ENCODE measurements around the gene HPD. TPM values are rescaled to one million over a fixed set of nuclear protein-coding genes. Genes with fewer than 3 reads are reported as not detected.
"Not testable (repeated sequence)": the region's sequence is repeated elsewhere in the genome, so short reads cannot be mapped to it uniquely, and the experiment has no call there.

Gene HPD
- polyA plus RNA-seq, 3 donors: 0.19 to 0.75 TPM; not detected in 1

DNA sequence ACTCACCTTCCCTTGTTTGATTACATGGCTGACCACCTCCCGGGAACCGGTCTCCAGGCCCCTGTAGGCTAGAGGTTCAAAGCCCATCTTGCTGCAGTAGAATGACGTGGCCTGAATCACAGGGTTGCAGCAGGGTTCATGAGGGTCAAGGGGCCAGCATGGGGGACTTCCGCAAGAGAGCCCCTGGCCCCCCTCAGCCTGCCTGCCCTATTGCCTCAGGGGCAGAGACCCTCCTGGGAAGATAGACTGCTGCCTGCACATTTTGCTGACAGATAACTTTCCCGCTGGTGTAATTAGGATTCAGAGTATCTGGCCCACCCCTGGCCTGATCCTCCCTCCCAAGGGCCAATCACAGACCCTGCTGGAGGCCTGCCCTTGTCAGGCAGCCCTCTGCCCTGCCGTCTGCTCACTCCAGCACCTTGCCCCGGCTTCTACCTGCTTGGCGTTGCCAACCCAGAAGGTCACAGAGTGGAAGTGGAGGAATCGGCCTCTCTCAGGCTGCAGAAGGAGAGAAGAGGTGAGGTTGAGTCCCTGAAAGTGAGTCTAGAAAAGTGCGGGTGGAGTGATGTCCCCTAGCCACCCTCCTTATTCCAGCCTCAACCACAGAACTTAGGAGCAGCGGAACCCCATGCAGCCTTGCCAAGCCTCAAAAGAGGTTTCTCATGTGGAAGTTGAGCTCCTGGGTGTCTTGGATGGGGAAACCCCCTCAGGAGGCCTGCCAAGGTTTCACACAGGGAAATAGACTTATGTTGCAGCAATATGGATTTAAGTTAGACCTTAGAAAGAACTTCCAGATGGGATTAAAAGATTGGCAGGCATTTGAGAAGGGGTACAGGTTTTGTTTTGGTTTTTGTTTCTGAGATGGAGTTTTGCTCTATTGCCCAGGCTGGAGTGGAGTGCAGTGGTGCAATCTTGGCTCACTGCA is 1.1 kb downstream of the HPD start:
- WGBS (ENCODE audit: insufficient coverage): 92% methylated on average over 5 of the region's 11 CpGs
- H3K9ac ChIP-seq (ENCODE audit: insufficient read depth, low read length, poor library complexity, severe bottlenecking): no peak overlapping the region
- DNase-seq: peak in 1 of 3 donors; percentile 36
- Mint-ChIP-seq H3K9me3 (peaks cover 0 to 2% (median 0%) of the 10 kb centered on the region in 7 donors), H3K27ac (peak overlapping the region in 2 of 7 donors; percentile 25 to 50), H3K27me3 (ENCODE audit: low read depth in 3 of 3) (peaks cover 6% of the 10 kb centered on the region in 3 donors), H3K36me3 (peaks cover 1 to 3% of the 10 kb centered on the region in 2 donors), H3K4me1 (peaks cover 24% of the 10 kb centered on the region), H3K4me3 (no peak overlapping the region)
- H3K79me2 ChIP-seq (ENCODE audit: insufficient read depth, low read length): no peaks in the 10 kb centered on the region
- no peaks in the 10 kb centered on the region for H3K27me3 ChIP-seq (ENCODE audit: control insufficient read depth in 2 of 2, insufficient read depth in 2 of 2, low read length in 2 of 2)
- H3K4me2 ChIP-seq (replicated peaks; ENCODE audit: extremely low read depth, low read length, poor library complexity, severe bottlenecking): no peak overlapping the region
- no peaks in the 10 kb centered on the region for H3K9me3 ChIP-seq (replicated peaks in 1 of 2; ENCODE audit: control insufficient read depth in 1 of 2, insufficient read depth in 1 of 2, low read length in 2 of 2)
- intact Hi-C loops (cut with micrococcal nuclease): no loop called here
- no peaks in the 10 kb centered on the region for H3K36me3 ChIP-seq (replicated peaks in 1 of 2; ENCODE audit: control insufficient read depth in 1 of 2, insufficient read depth in 2 of 2, low read length in 2 of 2)
- TF ChIP-seq, protein P1, sequence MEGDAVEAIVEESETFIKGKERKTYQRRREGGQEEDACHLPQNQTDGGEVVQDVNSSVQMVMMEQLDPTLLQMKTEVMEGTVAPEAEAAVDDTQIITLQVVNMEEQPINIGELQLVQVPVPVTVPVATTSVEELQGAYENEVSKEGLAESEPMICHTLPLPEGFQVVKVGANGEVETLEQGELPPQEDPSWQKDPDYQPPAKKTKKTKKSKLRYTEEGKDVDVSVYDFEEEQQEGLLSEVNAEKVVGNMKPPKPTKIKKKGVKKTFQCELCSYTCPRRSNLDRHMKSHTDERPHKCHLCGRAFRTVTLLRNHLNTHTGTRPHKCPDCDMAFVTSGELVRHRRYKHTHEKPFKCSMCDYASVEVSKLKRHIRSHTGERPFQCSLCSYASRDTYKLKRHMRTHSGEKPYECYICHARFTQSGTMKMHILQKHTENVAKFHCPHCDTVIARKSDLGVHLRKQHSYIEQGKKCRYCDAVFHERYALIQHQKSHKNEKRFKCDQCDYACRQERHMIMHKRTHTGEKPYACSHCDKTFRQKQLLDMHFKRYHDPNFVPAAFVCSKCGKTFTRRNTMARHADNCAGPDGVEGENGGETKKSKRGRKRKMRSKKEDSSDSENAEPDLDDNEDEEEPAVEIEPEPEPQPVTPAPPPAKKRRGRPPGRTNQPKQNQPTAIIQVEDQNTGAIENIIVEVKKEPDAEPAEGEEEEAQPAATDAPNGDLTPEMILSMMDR (IDR thresholded peaks at IDR 0.05): no peak
- H3K4me1 ChIP-seq (ENCODE audit: control insufficient read depth in 1 of 2, insufficient read depth in 2 of 2, low read length in 2 of 2): peaks cover 30 to 34% of the 10 kb centered on the region in 2 donors
- H2AFZ ChIP-seq (ENCODE audit: insufficient read depth, low read depth, low read length, poor library complexity, severe bottlenecking): no peak overlapping the region
- no peaks in the 10 kb centered on the region for H4K20me1 ChIP-seq (ENCODE audit: insufficient read depth, low read length)
- no peak overlapping the region for H3K27ac ChIP-seq (ENCODE audit: low read depth in 1 of 2, low read length in 2 of 2)
- no peak overlapping the region for H3K4me3 ChIP-seq (replicated peaks in 1 of 3; ENCODE audit: low read depth in 2 of 3, low read length in 3 of 3)

DNA sequence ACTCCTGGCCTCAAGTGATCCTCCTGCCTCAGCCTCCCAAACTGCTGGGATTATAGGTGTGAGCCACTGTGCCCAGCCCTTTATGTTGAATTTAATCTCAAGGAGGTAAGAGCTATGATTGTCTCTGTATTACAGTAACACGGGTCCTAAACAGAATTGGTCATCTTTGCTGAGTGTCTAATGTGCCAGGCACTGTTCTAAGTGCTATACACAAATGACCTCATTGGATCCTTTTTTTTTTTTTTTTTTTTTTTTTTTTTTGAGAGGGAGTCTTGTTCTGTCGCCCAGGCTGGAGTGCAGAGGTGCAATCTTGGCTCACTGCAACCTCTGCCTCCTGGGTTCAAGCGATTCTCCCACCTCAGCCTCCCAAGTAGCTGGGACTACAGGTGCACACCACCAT is 6.3 kb downstream of the HPD start:
- H3K9ac ChIP-seq (ENCODE audit: insufficient read depth, low read length, poor library complexity, severe bottlenecking); DNase-seq; H3K27me3 ChIP-seq (ENCODE audit: control insufficient read depth in 2 of 2, insufficient read depth in 2 of 2, low read length in 2 of 2); H3K4me3 Mint-ChIP-seq; H3K9me3 Mint-ChIP-seq; H3K4me3 ChIP-seq (replicated peaks in 1 of 3; ENCODE audit: low read depth in 2 of 3, low read length in 3 of 3); intact Hi-C loops (cut with micrococcal nuclease); H3K36me3 Mint-ChIP-seq; H3K36me3 ChIP-seq (replicated peaks in 1 of 2; ENCODE audit: control insufficient read depth in 1 of 2, insufficient read depth in 2 of 2, low read length in 2 of 2); H3K27ac ChIP-seq (ENCODE audit: low read depth in 1 of 2, low read length in 2 of 2); H3K4me2 ChIP-seq (replicated peaks; ENCODE audit: extremely low read depth, low read length, poor library complexity, severe bottlenecking); H2AFZ ChIP-seq (ENCODE audit: insufficient read depth, low read depth, low read length, poor library complexity, severe bottlenecking); H3K27ac Mint-ChIP-seq; H3K9me3 ChIP-seq (replicated peaks in 1 of 2; ENCODE audit: control insufficient read depth in 1 of 2, insufficient read depth in 1 of 2, low read length in 2 of 2); H4K20me1 ChIP-seq (ENCODE audit: insufficient read depth, low read length); H3K27me3 Mint-ChIP-seq (ENCODE audit: low read depth in 3 of 3); H3K79me2 ChIP-seq (ENCODE audit: insufficient read depth, low read length): not testable (repeated sequence)
- H3K4me1 Mint-ChIP-seq: peaks cover 28% of the 10 kb centered on the region
- no CpG with 5 or more reads among the region's 3 CpGs for WGBS (ENCODE audit: insufficient coverage)
- H3K4me1 ChIP-seq (ENCODE audit: control insufficient read depth in 1 of 2, insufficient read depth in 2 of 2, low read length in 2 of 2): peaks cover 39 to 41% of the 10 kb centered on the region in 2 donors
